Gastrocnemius medialis (tissue), 4 donors: ENCODE results near the gene SMC1A.

Experiments
- CTCF ChIP-seq, 5 experiments: fragments of 450-650 bp in 3 of 5; fragments of 200-600 bp in 2 of 5; sonication (generic) in 2 of 5; IDR thresholded peaks in 4 of 5; conservative IDR thresholded peaks in 1 of 5; 1 replicate in 4 of 5; 2 replicates in 1 of 5; pipeline ENCODE4 v1.5.1; 2016 to 2019; ENCODE audit warnings: antibody characterized with exemption in 5 of 5, mild to moderate bottlenecking in 3 of 5, moderate library complexity in 3 of 5
- POLR2A ChIP-seq, 2 donors: fragments of 450-650 bp; IDR thresholded peaks; one replicate each; pipeline ENCODE4 v1.6.1; 2017; ENCODE audit warnings: antibody characterized with exemption in 2 of 2, mild to moderate bottlenecking in 2 of 2, moderate library complexity in 2 of 2

GRCh38 chrX:53441531-53442321, 19.3 kb upstream of the SMC1A start:
- TF ChIP-seq CTCF (IDR thresholded peaks at IDR 0.05 in 4 of 5, conservative IDR thresholded peaks at IDR 0.05 in 1 of 5), result no peak
- peak; percentile 66 to 72 for TF ChIP-seq POLR2A (IDR thresholded peaks at IDR 0.05)
